ENCODE measurements around the gene CTBP1. TPM values are rescaled to one million over a fixed set of nuclear protein-coding genes. Genes with fewer than 3 reads are reported as not detected.

Gene CTBP1
- total RNA-seq, 1 experiment from 2014 or later: 223 TPM

GRCh38 chr4:1230971-1231636 is 17.8 kb downstream of the CTBP1 start:
- Histone ChIP-seq H3K79me2 (ENCODE audit: low read length) (no peaks in the 10 kb centered on the region), H3K4me3 (ENCODE audit: low read length) (no peak overlapping the region), H3K27me3 (ENCODE audit: low read length) (no peaks in the 10 kb centered on the region), H3K4me2 (ENCODE audit: low read length) (no peak overlapping the region), H3K9me2 (replicated peaks; ENCODE audit: low read length) (no peaks in the 10 kb centered on the region), H3K36me3 (ENCODE audit: low read depth, low read length) (peaks cover 4% of the 10 kb centered on the region; the same call in 1 of the 2 replicates), H3F3A (ENCODE audit: low read length, unreplicated experiment) (no peaks in the 10 kb centered on the region), H3K4me1 (ENCODE audit: insufficient read depth, low read length) (no peaks in the 10 kb centered on the region), H4K20me1 (ENCODE audit: low read length) (no peaks in the 10 kb centered on the region), H3K27ac (ENCODE audit: low read length) (no peak overlapping the region), H3K9ac (ENCODE audit: low read length) (no peak overlapping the region), H2AFZ (ENCODE audit: low read length) (no peak overlapping the region), H3K9me3 (ENCODE audit: low read length) (no peaks in the 10 kb centered on the region)
- BruUV-seq (replicated peaks): no TSS peak
- DNase-seq (no peak), ATAC-seq (no peak)
- CTCF ChIA-PET: no interaction called here
- intact Hi-C loops (cut with micrococcal nuclease): no loop called here
- POLR2A ChIA-PET (ENCODE audit: unreplicated experiment): no interaction called here
- no peak for TF ChIP-seq EZH2 (IDR thresholded peaks at IDR 0.05; ENCODE audit: low read length, unreplicated experiment)
- TF ChIP-seq CTCF (conservative IDR thresholded peaks at IDR 0.05; ENCODE audit: low read depth, low read length): no peak
- TF ChIP-seq EZH2phosphoT487 (IDR thresholded peaks at IDR 0.05; ENCODE audit: borderline replicate concordance, low read length): no peak

GRCh38 chr4:1230316-1230715 is 18.6 kb downstream of the CTBP1 start:
- H3K27me3 ChIP-seq (ENCODE audit: low read length): no peaks in the 10 kb centered on the region
- intact Hi-C loops (cut with micrococcal nuclease): no loop called here
- no peak overlapping the region for H3K4me3 ChIP-seq (ENCODE audit: low read length)
- DNase-seq: no peak
- no TSS peak for BruUV-seq (replicated peaks)
- H3F3A ChIP-seq (ENCODE audit: low read length, unreplicated experiment): no peaks in the 10 kb centered on the region
- CTCF ChIA-PET: no interaction called here
- H3K4me2 ChIP-seq (ENCODE audit: low read length): no peak overlapping the region
- H2AFZ ChIP-seq (ENCODE audit: low read length): no peak overlapping the region
- POLR2A ChIA-PET (ENCODE audit: unreplicated experiment): no interaction called here
- no peak overlapping the region for H3K9ac ChIP-seq (ENCODE audit: low read length)
- H3K9me2 ChIP-seq (replicated peaks; ENCODE audit: low read length): no peaks in the 10 kb centered on the region
- peaks cover 4% of the 10 kb centered on the region; the same call in 1 of the 2 replicates for H3K36me3 ChIP-seq (ENCODE audit: low read depth, low read length)
- no peak overlapping the region for H3K27ac ChIP-seq (ENCODE audit: low read length)
- no peaks in the 10 kb centered on the region for H3K79me2 ChIP-seq (ENCODE audit: low read length)
- no peak for ATAC-seq
- H4K20me1 ChIP-seq (ENCODE audit: low read length): no peaks in the 10 kb centered on the region
- H3K4me1 ChIP-seq (ENCODE audit: insufficient read depth, low read length): no peaks in the 10 kb centered on the region
- no peaks in the 10 kb centered on the region for H3K9me3 ChIP-seq (ENCODE audit: low read length)
- TF ChIP-seq CTCF (conservative IDR thresholded peaks at IDR 0.05; ENCODE audit: low read depth, low read length) (no peak), EZH2 (IDR thresholded peaks at IDR 0.05; ENCODE audit: low read length, unreplicated experiment) (no peak), EZH2phosphoT487 (IDR thresholded peaks at IDR 0.05; ENCODE audit: borderline replicate concordance, low read length) (no peak)

- H4K20me1 ChIP-seq (ENCODE audit: low read length): no peaks in the 10 kb centered on the region
Observed at GRCh38 chr4:1229117-1229849, 19.6 kb downstream of the CTBP1 start.

More at GRCh38 chr4:1229117-1229849, 19.6 kb downstream of the CTBP1 start:
- no TSS peak for BruUV-seq (replicated peaks)
- H3K27ac ChIP-seq (ENCODE audit: low read length): no peak overlapping the region
- no peaks in the 10 kb centered on the region for H3K9me2 ChIP-seq (replicated peaks; ENCODE audit: low read length)
- DNase-seq (no peak), ATAC-seq (no peak)
- no peaks in the 10 kb centered on the region for H3K9me3 ChIP-seq (ENCODE audit: low read length)
- H3F3A ChIP-seq (ENCODE audit: low read length, unreplicated experiment): no peaks in the 10 kb centered on the region
- POLR2A ChIA-PET (ENCODE audit: unreplicated experiment): no interaction called here
- TF ChIP-seq EZH2phosphoT487 (IDR thresholded peaks at IDR 0.05; ENCODE audit: borderline replicate concordance, low read length): no peak
- H3K27me3 ChIP-seq (ENCODE audit: low read length): no peaks in the 10 kb centered on the region
- CTCF ChIA-PET: no interaction called here
- H2AFZ ChIP-seq (ENCODE audit: low read length): no peak overlapping the region
- H3K4me3 ChIP-seq (ENCODE audit: low read length): no peak overlapping the region
- peaks cover 11% of the 10 kb centered on the region for H3K36me3 ChIP-seq (ENCODE audit: low read depth, low read length)
- intact Hi-C loops (cut with micrococcal nuclease): no loop called here
- no peak overlapping the region for H3K9ac ChIP-seq (ENCODE audit: low read length)
- H3K79me2 ChIP-seq (ENCODE audit: low read length): no peaks in the 10 kb centered on the region
- H3K4me2 ChIP-seq (ENCODE audit: low read length): no peak overlapping the region
- no peaks in the 10 kb centered on the region for H3K4me1 ChIP-seq (ENCODE audit: insufficient read depth, low read length)

Data from PC-3 (cell line).